Neural cell (in vitro differentiated cells): Measurements from ENCODE around the gene LMLN. TPM values are rescaled to one million over a fixed set of nuclear protein-coding genes. Genes with fewer than 3 reads are reported as not detected.
"Not testable (repeated sequence)": the region's sequence is repeated elsewhere in the genome, so short reads cannot be mapped to it uniquely, and the experiment has no call there.

Experiments used
- H2AFZ ChIP-seq: fragments of 200-600, 300-800 bp; sonication (generic), shearing (Covaris generic); 2 replicates; pipeline ENCODE4 v1.6.0; 2014; ENCODE audit warnings: low read depth, mild to moderate bottlenecking, antibody characterized with exemption, low read length, moderate library complexity
- H3F3A ChIP-seq: fragments of 200-600 bp; shearing (Covaris generic); 2 replicates; pipeline ENCODE4 v1.6.1; 2016; ENCODE audit warnings: mild to moderate bottlenecking, moderate library complexity, mixed read lengths, antibody characterized with exemption, low read length; ENCODE audit not compliant: insufficient read depth, poor library complexity, severe bottlenecking
- H3K27ac ChIP-seq: fragments of 200-600, 300-800 bp; sonication (generic), shearing (Covaris generic); 2 replicates; pipeline ENCODE4 v1.5.1; 2014; ENCODE audit warnings: mild to moderate bottlenecking, low read length, moderate library complexity
- H3K27me3 ChIP-seq: fragments of 300-800, 200-600 bp; sonication (generic), shearing (Covaris generic); 2 replicates; pipeline ENCODE4 v1.6.0; 2014; ENCODE audit warnings: mild to moderate bottlenecking, low read depth, low read length, moderate library complexity; ENCODE audit not compliant: insufficient read depth
- H3K36me3 ChIP-seq: fragments of 300-800, 200-600 bp; sonication (generic), shearing (Covaris generic); 2 replicates; pipeline ENCODE4 v1.5.1; 2014; ENCODE audit warnings: mild to moderate bottlenecking, antibody characterized with exemption, low read length, moderate library complexity; ENCODE audit not compliant: insufficient read depth
- H3K4me2 ChIP-seq: fragments of 300-800, 200-600 bp; sonication (generic), shearing (Covaris generic); 2 replicates; pipeline ENCODE4 v1.6.0; 2014; ENCODE audit warnings: mild to moderate bottlenecking, low read length
- H3K4me3 ChIP-seq: fragments of 300-800, 200-600 bp; sonication (generic), shearing (Covaris generic); 2 replicates; pipeline ENCODE4 v1.5.1; 2014; ENCODE audit warnings: mild to moderate bottlenecking, low read length, moderate library complexity
- H3K79me2 ChIP-seq: fragments of 200-600 bp; shearing (Covaris generic); replicated peaks from 2 replicates; pipeline ENCODE4 v1.6.0; 2014; ENCODE audit warnings: mild to moderate bottlenecking, low read length, moderate library complexity; ENCODE audit not compliant: insufficient read depth
- H3K9ac ChIP-seq: fragments of 300-800, 200-600 bp; sonication (generic), shearing (Covaris generic); 2 replicates; pipeline ENCODE4 v1.6.1; 2016; ENCODE audit warnings: mild to moderate bottlenecking, low read length, mixed read lengths
- H3K9me2 ChIP-seq: fragments of 200-600 bp; shearing (Covaris generic); 2 replicates; pipeline ENCODE4 v1.6.1; 2016; ENCODE audit warnings: mild to moderate bottlenecking, low read length, mixed read lengths; ENCODE audit not compliant: insufficient read depth
- H3K9me3 ChIP-seq: fragments of 200-600, 300-800 bp; sonication (generic), shearing (Covaris generic); 2 replicates; pipeline ENCODE4 v1.6.1; 2016; ENCODE audit warnings: mild to moderate bottlenecking, mixed run types, low read length, moderate library complexity, mixed read lengths
- H4K20me1 ChIP-seq: fragments of 200-600 bp; shearing (Covaris generic); 2 replicates; pipeline ENCODE4 v1.6.1; 2016; ENCODE audit warnings: mild to moderate bottlenecking, mixed run types; ENCODE audit not compliant: insufficient read depth
- CTCF ChIP-seq: fragments of 450-650 bp; IDR thresholded peaks from 2 replicates; pipeline ENCODE4 v1.5.1; 2014; ENCODE audit warnings: antibody characterized with exemption, mild to moderate bottlenecking, moderate library complexity; ENCODE audit not compliant: poor library complexity, severe bottlenecking
- EP300 ChIP-seq: fragments of 450-650 bp; conservative IDR thresholded peaks from 2 replicates; pipeline ENCODE4 v1.6.1; 2014; ENCODE audit warnings: antibody characterized with exemption, mild to moderate bottlenecking, moderate library complexity; ENCODE audit not compliant: poor library complexity, severe bottlenecking
- EZH2 ChIP-seq: fragments of 200-600, 300-800 bp; shearing (Covaris generic), sonication (generic); IDR thresholded peaks from 2 replicates; pipeline ENCODE4 v1.6.1; 2014; ENCODE audit warnings: antibody characterized with exemption, low read length, borderline replicate concordance, mild to moderate bottlenecking; ENCODE audit not compliant: insufficient read depth, poor library complexity, severe bottlenecking
- MXI1 ChIP-seq: fragments of 450-650 bp; conservative IDR thresholded peaks from 2 replicates; pipeline ENCODE4 v1.6.1; 2014; ENCODE audit warnings: antibody characterized with exemption, mild to moderate bottlenecking; ENCODE audit not compliant: poor library complexity, severe bottlenecking
- POLR2AphosphoS5 ChIP-seq: IDR thresholded peaks from 2 replicates; pipeline ENCODE4 v1.6.1; 2012
- RAD21 ChIP-seq: fragments of 450-650 bp; conservative IDR thresholded peaks from 2 replicates; pipeline ENCODE4 v1.6.1; 2014; ENCODE audit warnings: antibody characterized with exemption, mild to moderate bottlenecking, moderate library complexity
- REST ChIP-seq: IDR thresholded peaks from 2 replicates; pipeline ENCODE4 v1.6.1; 2012; ENCODE audit warnings: borderline replicate concordance
- SMC3 ChIP-seq: fragments of 450-650 bp; conservative IDR thresholded peaks from 2 replicates; pipeline ENCODE4 v1.6.1; 2014; ENCODE audit warnings: antibody characterized with exemption, mild to moderate bottlenecking, moderate library complexity; ENCODE audit not compliant: poor library complexity
- TAF1 ChIP-seq: IDR thresholded peaks from 2 replicates; pipeline ENCODE4 v1.6.1; 2012; ENCODE audit warnings: low read depth
- polyA plus RNA-seq: library from polyadenylated mRNA; depleted of rRNA; stranded (reverse); fragments of >200 nt; gene quantifications from 2 replicates; pipeline ENCODE4 v1.2.3, GENCODE V29; 2014

LMLN gene
- polyA plus RNA-seq, 1 donor from 2014 or later: 3.1 TPM

GRCh38 chr3:197957790-197958133, 2.3 kb upstream of the LMLN start:
- Histone ChIP-seq H3K79me2 (peaks cover 14% of the 10 kb centered on the region), H4K20me1 (no peaks in the 10 kb centered on the region), H3K4me2 (no peak overlapping the region), H2AFZ (no peak overlapping the region), H3K4me3 (no peak overlapping the region), H3K9me3 (no peaks in the 10 kb centered on the region), H3F3A (no peaks in the 10 kb centered on the region), H3K36me3 (peaks cover 14% of the 10 kb centered on the region), H3K27me3 (no peaks in the 10 kb centered on the region), H3K9me2 (no peaks in the 10 kb centered on the region), H3K27ac (no peak overlapping the region), H3K9ac (no peak overlapping the region)
- TF ChIP-seq RAD21: no peak
- no peak for TF ChIP-seq REST
- no peak for TF ChIP-seq EZH2
- no peak for TF ChIP-seq EP300
- no peak for TF ChIP-seq MXI1
- no peak for TF ChIP-seq POLR2AphosphoS5
- no peak for TF ChIP-seq CTCF
- TF ChIP-seq TAF1: no peak
- no peak for TF ChIP-seq SMC3

GRCh38 chr3:197958346-197958745, 1.7 kb upstream of the LMLN start:
- H3F3A ChIP-seq: no peaks in the 10 kb centered on the region

GRCh38 chr3:197958848-197959247, 1.2 kb upstream of the LMLN start:
- H3K9me3 ChIP-seq, H3K9me2 ChIP-seq, H3K9ac ChIP-seq, H2AFZ ChIP-seq, H3K27ac ChIP-seq, H3F3A ChIP-seq, H3K27me3 ChIP-seq, H4K20me1 ChIP-seq, H3K36me3 ChIP-seq, H3K79me2 ChIP-seq: not testable (repeated sequence)
- Histone ChIP-seq H3K4me2 (peak overlapping the region; percentile 96), H3K4me3 (peak overlapping the region; percentile 89)

More at GRCh38 chr3:197958346-197958745, 1.7 kb upstream of the LMLN start:
- H3K9ac ChIP-seq: no peak overlapping the region
- H2AFZ ChIP-seq: no peak overlapping the region
- H3K9me2 ChIP-seq: no peaks in the 10 kb centered on the region
- H4K20me1 ChIP-seq: no peaks in the 10 kb centered on the region
- H3K27ac ChIP-seq: no peak overlapping the region
- peaks cover 12% of the 10 kb centered on the region for H3K36me3 ChIP-seq
- peaks cover 8% of the 10 kb centered on the region for H3K79me2 ChIP-seq
- no peak overlapping the region for H3K4me2 ChIP-seq
- TF ChIP-seq MXI1 (no peak), SMC3 (no peak)
- peak overlapping the region; percentile 89 for H3K4me3 ChIP-seq
- H3K27me3 ChIP-seq: no peaks in the 10 kb centered on the region
- H3K9me3 ChIP-seq: no peaks in the 10 kb centered on the region
